GM12878 (cell line): ENCODE measurements around the gene ICAM4. TPM values are rescaled to one million over a fixed set of nuclear protein-coding genes. Genes with fewer than 3 reads are reported as not detected.

Experiments used
- ATF7 ChIP-seq: fragments of 450-650 bp; IDR thresholded peaks from 2 replicates; pipeline ENCODE4 v1.6.1; 2016; ENCODE audit warnings: low read depth, mild to moderate bottlenecking
- BCL11A ChIP-seq: IDR thresholded peaks from 2 replicates; pipeline ENCODE4 v1.6.1; 2011; ENCODE audit warnings: low read depth, low read length
- CBX5 ChIP-seq: sonication (generic); IDR thresholded peaks from 2 replicates; pipeline ENCODE4 v1.6.1; 2016; ENCODE audit warnings: low read depth, moderate library complexity, mild to moderate bottlenecking, inconsistent platforms
- CHD1 ChIP-seq: IDR thresholded peaks from 2 replicates; pipeline ENCODE4 v1.6.1; 2012; ENCODE audit warnings: low read depth, low read length, improper control_type of control experiment
- CHD2 ChIP-seq: IDR thresholded peaks from 2 replicates; pipeline ENCODE4 v1.6.1; 2011; ENCODE audit warnings: low read depth, low read length, improper control_type of control experiment, borderline replicate concordance
- EP300 ChIP-seq, 2 experiments: fragments of 150-350 bp in 1 of 2; IDR thresholded peaks; 2 replicates each; pipeline ENCODE4 v1.6.1; 2011 to 2012; ENCODE audit warnings: low read depth in 2 of 2, low read length in 2 of 2, borderline replicate concordance in 1 of 2, improper control_type of control experiment in 1 of 2, inconsistent platforms in 1 of 2; ENCODE audit not compliant: control insufficient read depth in 1 of 2
- FOS ChIP-seq: IDR thresholded peaks from 3 replicates; pipeline ENCODE4 v1.6.1; 2011; ENCODE audit warnings: borderline replicate concordance; ENCODE audit not compliant: insufficient read length; ENCODE audit errors: extremely low read depth
- FOXM1 ChIP-seq: IDR thresholded peaks from 2 replicates; pipeline ENCODE4 v1.6.1; 2012; ENCODE audit warnings: low read depth, mild to moderate bottlenecking, inconsistent platforms, low read length, moderate library complexity
- GABPA ChIP-seq: IDR thresholded peaks from 2 replicates; pipeline ENCODE4 v1.6.1; 2014; ENCODE audit warnings: antibody characterized with exemption, low read depth, mild to moderate bottlenecking, inconsistent platforms
- MEF2A ChIP-seq: IDR thresholded peaks from 2 replicates; pipeline ENCODE4 v1.6.1; 2011; ENCODE audit warnings: low read depth, mild to moderate bottlenecking, low read length, moderate library complexity; ENCODE audit not compliant: insufficient read depth
- PML ChIP-seq: IDR thresholded peaks from 2 replicates; pipeline ENCODE4 v1.6.1; 2012; ENCODE audit warnings: low read length, inconsistent platforms
- RBBP5 ChIP-seq: fragments of 200-600 bp; sonication (generic); conservative IDR thresholded peaks from 2 replicates; pipeline ENCODE4 v1.6.1; 2016
- SMC3 ChIP-seq: IDR thresholded peaks from 2 replicates; pipeline ENCODE4 v1.6.1; 2011; ENCODE audit warnings: low read length, improper control_type of control experiment, borderline replicate concordance
- SREBF1 ChIP-seq: IDR thresholded peaks from 2 replicates; pipeline ENCODE4 v1.6.1; 2012; ENCODE audit warnings: mild to moderate bottlenecking, low read length
- ZNF24 ChIP-seq: fragments of 450-650 bp; IDR thresholded peaks from 2 replicates; pipeline ENCODE4 v1.6.1; 2017; ENCODE audit warnings: antibody characterized with exemption, mild to moderate bottlenecking
- ZSCAN29 ChIP-seq: fragments of 450-650 bp; IDR thresholded peaks from 2 replicates; pipeline ENCODE4 v1.6.1; 2017; ENCODE audit warnings: mild to moderate bottlenecking, moderate library complexity
- polyA plus RNA-seq, 11 experiments: library from polyadenylated mRNA; depleted of rRNA in 4 of 11; unstranded in 6 of 11; stranded (reverse) in 5 of 11; fragments of >200 nt; fragmentation: Nextera tagmentation in 4 of 11; fragmentation: Illumina TruSeq in 1 of 11; extraction: Ambion mirVana in 4 of 11; extraction: Trizol in 1 of 11; gene quantifications; 1 replicate in 1 of 11; 2 replicates in 10 of 11; pipeline versions ENCODE4 v1.2.1 to v1.2.3, GENCODE V29; 2011 to 2016; ENCODE audit warnings: inconsistent platforms in 2 of 11, missing spikeins in 2 of 11, low read depth in 1 of 11
- total RNA-seq, 4 experiments: library from RNA; depleted of rRNA in 3 of 4; stranded (reverse); fragments of >200 nt in 3 of 4; fragmentation: Illumina TruSeq in 1 of 4; extraction: Trizol in 1 of 4; gene quantifications; 2 replicates each; pipeline versions ENCODE4 v1.2.1 to v1.2.3, GENCODE V29; 2013 to 2021
- TF ChIP-seq, protein P1 (sequence below): IDR thresholded peaks from 2 replicates; pipeline ENCODE4 v1.6.1; 2011; ENCODE audit warnings: borderline replicate concordance, low read depth, mild to moderate bottlenecking, moderate library complexity, low read length; ENCODE audit not compliant: insufficient read depth, poor library complexity, severe bottlenecking
- TF ChIP-seq, protein P2 (sequence below): fragments of 450-650 bp; formaldehyde crosslinking; IDR thresholded peaks from 2 replicates; pipeline ENCODE4 v1.4.0; 2022; ENCODE audit warnings: mild to moderate bottlenecking, moderate library complexity
- TF ChIP-seq, protein P3 (sequence below): fragments of 450-650 bp; IDR thresholded peaks from 2 replicates; pipeline ENCODE4 v1.6.1; 2018; ENCODE audit warnings: mild to moderate bottlenecking, low read depth, moderate library complexity; ENCODE audit not compliant: partially characterized antibody
- TF ChIP-seq, protein P4 (sequence below): fragments of 450-650 bp; IDR thresholded peaks from 2 replicates; pipeline ENCODE4 v1.6.1; 2017; ENCODE audit warnings: mild to moderate bottlenecking, low read depth, inconsistent platforms; ENCODE audit not compliant: poor library complexity, severe bottlenecking

The ICAM4 gene
- total and polyA plus RNA-seq, 10 of the 15 experiments (the other 5 are each of a cell fraction or from before 2014, with no cell fraction given): 0.31 to 5.1 (median 1.7) TPM

DNA sequence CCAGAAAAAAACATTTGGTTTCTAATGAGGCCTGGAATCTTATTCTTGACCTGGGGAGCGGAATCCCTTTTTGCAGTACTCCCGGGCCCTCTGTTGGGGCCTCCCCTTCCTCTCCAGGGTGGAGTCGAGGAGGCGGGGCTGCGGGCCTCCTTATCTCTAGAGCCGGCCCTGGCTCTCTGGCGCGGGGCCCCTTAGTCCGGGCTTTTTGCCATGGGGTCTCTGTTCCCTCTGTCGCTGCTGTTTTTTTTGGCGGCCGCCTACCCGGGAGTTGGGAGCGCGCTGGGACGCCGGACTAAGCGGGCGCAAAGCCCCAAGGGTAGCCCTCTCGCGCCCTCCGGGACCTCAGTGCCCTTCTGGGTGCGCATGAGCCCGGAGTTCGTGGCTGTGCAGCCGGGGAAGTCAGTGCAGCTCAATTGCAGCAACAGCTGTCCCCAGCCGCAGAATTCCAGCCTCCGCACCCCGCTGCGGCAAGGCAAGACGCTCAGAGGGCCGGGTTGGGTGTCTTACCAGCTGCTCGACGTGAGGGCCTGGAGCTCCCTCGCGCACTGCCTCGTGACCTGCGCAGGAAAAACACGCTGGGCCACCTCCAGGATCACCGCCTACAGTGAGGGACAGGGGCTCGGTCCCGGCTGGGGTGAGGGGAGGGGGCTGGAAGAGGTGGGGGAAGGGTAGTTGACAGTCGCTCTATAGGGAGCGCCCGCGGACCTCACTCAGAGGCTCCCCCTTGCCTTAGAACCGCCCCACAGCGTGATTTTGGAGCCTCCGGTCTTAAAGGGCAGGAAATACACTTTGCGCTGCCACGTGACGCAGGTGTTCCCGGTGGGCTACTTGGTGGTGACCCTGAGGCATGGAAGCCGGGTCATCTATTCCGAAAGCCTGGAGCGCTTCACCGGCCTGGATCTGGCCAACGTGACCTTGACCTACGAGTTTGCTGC lies at the start of gene ICAM4 (continued):
- TF ChIP-seq, protein P1, sequence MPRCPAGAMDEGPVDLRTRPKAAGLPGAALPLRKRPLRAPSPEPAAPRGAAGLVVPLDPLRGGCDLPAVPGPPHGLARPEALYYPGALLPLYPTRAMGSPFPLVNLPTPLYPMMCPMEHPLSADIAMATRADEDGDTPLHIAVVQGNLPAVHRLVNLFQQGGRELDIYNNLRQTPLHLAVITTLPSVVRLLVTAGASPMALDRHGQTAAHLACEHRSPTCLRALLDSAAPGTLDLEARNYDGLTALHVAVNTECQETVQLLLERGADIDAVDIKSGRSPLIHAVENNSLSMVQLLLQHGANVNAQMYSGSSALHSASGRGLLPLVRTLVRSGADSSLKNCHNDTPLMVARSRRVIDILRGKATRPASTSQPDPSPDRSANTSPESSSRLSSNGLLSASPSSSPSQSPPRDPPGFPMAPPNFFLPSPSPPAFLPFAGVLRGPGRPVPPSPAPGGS: no peak
- TF ChIP-seq GABPA (no peak), SREBF1 (no peak), EP300 (IDR thresholded peaks at IDR 0.05; ENCODE audit: borderline replicate concordance in 1 of 2, control insufficient read depth in 1 of 2, low read depth in 2 of 2, low read length in 2 of 2) (no peak), ZSCAN29 (no peak), MEF2A (no peak), ZNF24 (no peak), FOS (no peak), CBX5 (no peak), CHD2 (0 out of 2 replicates have a peak, but pooled peaks have one; percentile 20), CHD1 (no peak), RBBP5 (no peak), FOXM1 (no peak), SMC3 (no peak), PML (peak; percentile 77; the same call in 1 of the 2 replicates), BCL11A (no peak), ATF7 (no peak)
- TF ChIP-seq, protein P2, sequence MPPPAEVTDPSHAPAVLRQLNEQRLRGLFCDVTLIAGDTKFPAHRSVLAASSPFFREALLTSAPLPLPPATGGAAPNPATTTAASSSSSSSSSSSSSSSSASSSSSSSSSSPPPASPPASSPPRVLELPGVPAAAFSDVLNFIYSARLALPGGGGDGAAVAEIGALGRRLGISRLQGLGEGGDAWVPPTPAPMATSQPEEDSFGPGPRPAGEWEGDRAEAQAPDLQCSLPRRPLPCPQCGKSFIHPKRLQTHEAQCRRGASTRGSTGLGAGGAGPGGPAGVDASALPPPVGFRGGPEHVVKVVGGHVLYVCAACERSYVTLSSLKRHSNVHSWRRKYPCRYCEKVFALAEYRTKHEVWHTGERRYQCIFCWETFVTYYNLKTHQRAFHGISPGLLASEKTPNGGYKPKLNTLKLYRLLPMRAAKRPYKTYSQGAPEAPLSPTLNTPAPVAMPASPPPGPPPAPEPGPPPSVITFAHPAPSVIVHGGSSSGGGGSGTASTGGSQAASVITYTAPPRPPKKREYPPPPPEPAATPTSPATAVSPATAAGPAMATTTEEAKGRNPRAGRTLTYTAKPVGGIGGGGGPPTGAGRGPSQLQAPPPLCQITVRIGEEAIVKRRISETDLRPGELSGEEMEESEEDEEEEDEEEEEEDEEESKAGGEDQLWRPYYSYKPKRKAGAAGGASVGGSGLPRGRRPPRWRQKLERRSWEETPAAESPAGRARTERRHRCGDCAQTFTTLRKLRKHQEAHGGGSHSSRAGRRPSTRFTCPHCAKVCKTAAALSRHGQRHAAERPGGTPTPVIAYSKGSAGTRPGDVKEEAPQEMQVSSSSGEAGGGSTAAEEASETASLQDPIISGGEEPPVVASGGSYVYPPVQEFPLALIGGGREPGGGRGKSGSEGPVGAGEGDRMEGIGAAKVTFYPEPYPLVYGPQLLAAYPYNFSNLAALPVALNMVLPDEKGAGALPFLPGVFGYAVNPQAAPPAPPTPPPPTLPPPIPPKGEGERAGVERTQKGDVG (CRISPR knock-in tag): no peak
- TF ChIP-seq, protein P3, sequence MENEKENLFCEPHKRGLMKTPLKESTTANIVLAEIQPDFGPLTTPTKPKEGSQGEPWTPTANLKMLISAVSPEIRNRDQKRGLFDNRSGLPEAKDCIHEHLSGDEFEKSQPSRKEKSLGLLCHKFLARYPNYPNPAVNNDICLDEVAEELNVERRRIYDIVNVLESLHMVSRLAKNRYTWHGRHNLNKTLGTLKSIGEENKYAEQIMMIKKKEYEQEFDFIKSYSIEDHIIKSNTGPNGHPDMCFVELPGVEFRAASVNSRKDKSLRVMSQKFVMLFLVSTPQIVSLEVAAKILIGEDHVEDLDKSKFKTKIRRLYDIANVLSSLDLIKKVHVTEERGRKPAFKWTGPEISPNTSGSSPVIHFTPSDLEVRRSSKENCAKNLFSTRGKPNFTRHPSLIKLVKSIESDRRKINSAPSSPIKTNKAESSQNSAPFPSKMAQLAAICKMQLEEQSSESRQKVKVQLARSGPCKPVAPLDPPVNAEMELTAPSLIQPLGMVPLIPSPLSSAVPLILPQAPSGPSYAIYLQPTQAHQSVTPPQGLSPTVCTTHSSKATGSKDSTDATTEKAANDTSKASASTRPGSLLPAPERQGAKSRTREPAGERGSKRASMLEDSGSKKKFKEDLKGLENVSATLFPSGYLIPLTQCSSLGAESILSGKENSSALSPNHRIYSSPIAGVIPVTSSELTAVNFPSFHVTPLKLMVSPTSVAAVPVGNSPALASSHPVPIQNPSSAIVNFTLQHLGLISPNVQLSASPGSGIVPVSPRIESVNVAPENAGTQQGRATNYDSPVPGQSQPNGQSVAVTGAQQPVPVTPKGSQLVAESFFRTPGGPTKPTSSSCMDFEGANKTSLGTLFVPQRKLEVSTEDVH: peak; percentile 17
- TF ChIP-seq, protein P4, sequence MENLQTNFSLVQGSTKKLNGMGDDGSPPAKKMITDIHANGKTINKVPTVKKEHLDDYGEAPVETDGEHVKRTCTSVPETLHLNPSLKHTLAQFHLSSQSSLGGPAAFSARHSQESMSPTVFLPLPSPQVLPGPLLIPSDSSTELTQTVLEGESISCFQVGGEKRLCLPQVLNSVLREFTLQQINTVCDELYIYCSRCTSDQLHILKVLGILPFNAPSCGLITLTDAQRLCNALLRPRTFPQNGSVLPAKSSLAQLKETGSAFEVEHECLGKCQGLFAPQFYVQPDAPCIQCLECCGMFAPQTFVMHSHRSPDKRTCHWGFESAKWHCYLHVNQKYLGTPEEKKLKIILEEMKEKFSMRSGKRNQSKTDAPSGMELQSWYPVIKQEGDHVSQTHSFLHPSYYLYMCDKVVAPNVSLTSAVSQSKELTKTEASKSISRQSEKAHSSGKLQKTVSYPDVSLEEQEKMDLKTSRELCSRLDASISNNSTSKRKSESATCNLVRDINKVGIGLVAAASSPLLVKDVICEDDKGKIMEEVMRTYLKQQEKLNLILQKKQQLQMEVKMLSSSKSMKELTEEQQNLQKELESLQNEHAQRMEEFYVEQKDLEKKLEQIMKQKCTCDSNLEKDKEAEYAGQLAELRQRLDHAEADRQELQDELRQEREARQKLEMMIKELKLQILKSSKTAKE: no peak
